K562 (cell line): ENCODE measurements around the gene GPR153. TPM values are rescaled to one million over a fixed set of nuclear protein-coding genes. Genes with fewer than 3 reads are reported as not detected.

Source experiments
- ATF7 ChIP-seq: fragments of 450-650 bp; IDR thresholded peaks from 2 replicates; pipeline ENCODE4 v1.7.1; 2014; ENCODE audit warnings: mild to moderate bottlenecking, moderate library complexity
- BACH1 ChIP-seq: fragments of 200-800 bp; sonication (Bioruptor generic); IDR thresholded peaks from 2 replicates; pipeline ENCODE4 v1.6.1; 2016; ENCODE audit warnings: missing genetic modification characterization, missing compliant biosample characterization
- BMI1 ChIP-seq: fragments of 150-350 bp; IDR thresholded peaks from 2 replicates; pipeline ENCODE4 v1.6.1; 2014; ENCODE audit warnings: low read length
- CBFA2T3 ChIP-seq: fragments of 450-650 bp; IDR thresholded peaks from 2 replicates; pipeline ENCODE4 v1.6.1; 2017
- HOXB6 ChIP-seq: fragments of 250-450 bp; sonication (Bioruptor Pico); IDR thresholded peaks from 2 replicates; pipeline ENCODE4 v1.5.1; 2022; ENCODE audit warnings: mild to moderate bottlenecking, borderline replicate concordance
- MIER1 ChIP-seq: fragments of 450-650 bp; IDR thresholded peaks from 2 replicates; pipeline ENCODE4 v1.6.1; 2016; ENCODE audit warnings: antibody characterized with exemption, mild to moderate bottlenecking, low read depth
- MXI1 ChIP-seq: IDR thresholded peaks from 2 replicates; pipeline ENCODE4 v1.6.1; 2011; ENCODE audit warnings: low read depth, mild to moderate bottlenecking, improper control_type of control experiment, low read length
- NBN ChIP-seq: fragments of 450-650 bp; IDR thresholded peaks from 2 replicates; pipeline ENCODE4 v1.6.1; 2016; ENCODE audit warnings: low read depth, mild to moderate bottlenecking
- PRPF4 ChIP-seq: fragments of 200-400 bp; formaldehyde crosslinking; IDR thresholded peaks from one replicate; pipeline ENCODE4 v1.6.1; 2017; ENCODE audit warnings: low read length, low read depth, mild to moderate bottlenecking; ENCODE audit not compliant: insufficient read depth, poor library complexity, severe bottlenecking
- RB1 ChIP-seq: fragments of 450-650 bp; IDR thresholded peaks from 2 replicates; pipeline ENCODE4 v1.6.1; 2017; ENCODE audit warnings: low read depth, mild to moderate bottlenecking
- SMAD3 ChIP-seq: fragments of 450-650 bp; formaldehyde crosslinking; conservative IDR thresholded peaks from 2 replicates; pipeline ENCODE4 v1.4.0; 2020; ENCODE audit warnings: mild to moderate bottlenecking
- SRF ChIP-seq, 2 experiments: fragments of 250-450, 450-650 bp in 1 of 2; sonication (Bioruptor Pico) in 1 of 2; sonication (generic) in 1 of 2; formaldehyde crosslinking; IDR thresholded peaks; 2 replicates each; pipeline versions ENCODE4 v1.5.0 to v1.5.1; 2020 to 2022; ENCODE audit warnings: mild to moderate bottlenecking in 1 of 2, missing genetic modification reagents in 1 of 2
- TBL1XR1 ChIP-seq, 2 experiments: IDR thresholded peaks; 2 replicates each; pipeline ENCODE4 v1.6.1; 2012; ENCODE audit warnings: improper control_type of control experiment in 2 of 2, low read length in 2 of 2, mild to moderate bottlenecking in 1 of 2
- TBP ChIP-seq: optimal IDR thresholded peaks from 2 replicates; pipeline ENCODE3; 2011; ENCODE audit warnings: low read depth, low read length, improper control_type of control experiment
- TEAD4 ChIP-seq, 2 experiments: sonication (generic) in 1 of 2; formaldehyde crosslinking in 1 of 2; IDR thresholded peaks; 2 replicates each; pipeline versions ENCODE4 v1.6.1 to v1.8.0; 2012 to 2022; ENCODE audit warnings: borderline replicate concordance in 1 of 2, inconsistent platforms in 1 of 2, low read length in 1 of 2, mild to moderate bottlenecking in 1 of 2, missing genetic modification reagents in 1 of 2
- polyA plus RNA-seq, 8 experiments: library from polyadenylated mRNA; depleted of rRNA in 4 of 8; stranded (reverse) in 5 of 8; unstranded in 3 of 8; fragments of >200 nt; fragmentation: Nextera tagmentation in 2 of 8; fragmentation: Illumina TruSeq in 1 of 8; extraction: Ambion mirVana in 2 of 8; extraction: Trizol in 1 of 8; gene quantifications; 2 replicates each; pipeline versions ENCODE4 v1.2.1 to v1.2.3, GENCODE V29; 2011 to 2014; ENCODE audit warnings: inconsistent platforms in 1 of 8, missing spikeins in 1 of 8
- total RNA-seq, 7 experiments: library from RNA; depleted of rRNA in 6 of 7; stranded (reverse); fragments of >200 nt in 6 of 7; fragmentation: Illumina TruSeq in 2 of 7; extraction: Trizol in 2 of 7; gene quantifications; 2 replicates each; pipeline versions ENCODE4 v1.2.1 to v1.2.3, GENCODE V29; 2011 to 2021; ENCODE audit warnings: low replicate concordance in 1 of 7
- TF ChIP-seq, protein P1 (sequence below): fragments of 450-650 bp; IDR thresholded peaks from one replicate; pipeline ENCODE4 v1.6.1; 2018; ENCODE audit warnings: mild to moderate bottlenecking, moderate library complexity; ENCODE audit not compliant: partially characterized antibody
- TF ChIP-seq, protein P2 (sequence below): fragments of 250-450 bp; sonication (Bioruptor Pico); IDR thresholded peaks from 2 replicates; pipeline ENCODE4 v1.6.1; 2021; ENCODE audit warnings: mild to moderate bottlenecking
- TF ChIP-seq, protein P3 (sequence below), 2 experiments: fragments of 450-650 bp in 1 of 2; IDR thresholded peaks; 2 replicates each; pipeline ENCODE4 v1.6.1; 2011 to 2017; ENCODE audit warnings: low read depth in 2 of 2, antibody characterized with exemption in 1 of 2, borderline replicate concordance in 1 of 2, low read length in 1 of 2, mild to moderate bottlenecking in 1 of 2, mixed read lengths in 1 of 2; ENCODE audit not compliant: control insufficient read depth in 1 of 2
- TF ChIP-seq, protein P4 (sequence below): fragments of 250-450 bp; sonication (Bioruptor Pico); IDR thresholded peaks from 2 replicates; pipeline ENCODE4 v1.5.1; 2021; ENCODE audit warnings: mild to moderate bottlenecking
- TF ChIP-seq, protein P5 (sequence below): fragments of 450-650 bp; formaldehyde crosslinking; IDR thresholded peaks from 2 replicates; pipeline ENCODE4 v1.4.0; 2020; ENCODE audit warnings: mild to moderate bottlenecking, moderate library complexity

GPR153 gene
- total and polyA plus RNA-seq, 9 of the 15 experiments (the other 6 are each of a cell fraction or from before 2014, with no cell fraction given): 0.01 to 1.5 (median 0.51) TPM

DNA sequence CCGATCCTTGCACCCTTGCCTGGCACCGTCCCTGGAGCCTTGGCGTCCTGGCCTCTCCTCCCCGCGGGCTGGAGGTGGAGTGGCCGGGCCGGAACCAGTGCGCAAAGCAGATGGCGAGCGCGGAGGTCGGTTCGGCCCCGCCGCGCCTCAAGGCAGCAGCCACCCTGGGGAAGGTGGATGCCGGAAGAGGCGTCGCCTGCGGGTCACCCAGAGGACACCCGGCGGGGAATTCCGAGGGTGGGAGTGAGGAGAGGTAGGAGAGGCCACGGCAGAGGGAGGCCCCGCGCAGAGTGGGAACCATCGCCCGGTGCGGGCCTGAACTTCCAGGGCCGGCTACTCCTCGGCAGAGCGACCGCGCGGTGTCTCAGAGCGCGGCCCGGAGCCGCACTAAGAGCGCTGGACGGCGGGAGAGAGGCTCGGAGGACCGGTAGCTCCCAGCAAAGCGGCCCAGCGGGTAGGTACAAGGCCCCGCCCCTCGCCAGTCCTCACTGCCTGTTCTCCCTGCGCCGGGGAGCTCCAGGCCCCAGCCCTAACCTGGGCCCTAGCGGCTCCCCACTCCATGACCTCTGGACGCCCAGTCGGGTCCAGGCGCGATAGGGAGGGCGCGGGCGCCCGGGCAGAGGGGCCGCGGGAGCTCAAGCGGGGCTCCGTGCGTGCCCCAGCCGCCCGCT, 54.9 kb downstream of the GPR153 start, which contains the start of gene RNF207 (continued):
- TF ChIP-seq, protein P1, sequence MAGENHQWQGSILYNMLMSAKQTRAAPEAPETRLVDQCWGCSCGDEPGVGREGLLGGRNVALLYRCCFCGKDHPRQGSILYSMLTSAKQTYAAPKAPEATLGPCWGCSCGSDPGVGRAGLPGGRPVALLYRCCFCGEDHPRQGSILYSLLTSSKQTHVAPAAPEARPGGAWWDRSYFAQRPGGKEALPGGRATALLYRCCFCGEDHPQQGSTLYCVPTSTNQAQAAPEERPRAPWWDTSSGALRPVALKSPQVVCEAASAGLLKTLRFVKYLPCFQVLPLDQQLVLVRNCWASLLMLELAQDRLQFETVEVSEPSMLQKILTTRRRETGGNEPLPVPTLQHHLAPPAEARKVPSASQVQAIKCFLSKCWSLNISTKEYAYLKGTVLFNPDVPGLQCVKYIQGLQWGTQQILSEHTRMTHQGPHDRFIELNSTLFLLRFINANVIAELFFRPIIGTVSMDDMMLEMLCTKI: no peak
- TF ChIP-seq CBFA2T3 (no peak), SRF (CRISPR knock-in tag; IDR thresholded peaks at IDR 0.05) (peak in 1 of 2 experiments; percentile 86; a peak in 1 of 4 replicates), NBN (no peak), ATF7 (0 out of 2 replicates have a peak, but pooled peaks have one; percentile 24), TBP (no peak), MXI1 (no peak), SMAD3 (CRISPR knock-in tag) (no peak), TEAD4 (IDR thresholded peaks at IDR 0.05; ENCODE audit: low read length) (peak; percentile 73), TEAD4 (CRISPR knock-in tag; IDR thresholded peaks at IDR 0.05; ENCODE audit: borderline replicate concordance) (peak; percentile 62; the same call in 1 of the 2 replicates), HOXB6 (CRISPR knock-in tag) (no peak), BMI1 (no peak), BACH1 (tag) (no peak), RB1 (no peak), MIER1 (no peak), PRPF4 (no peak), TBL1XR1 (IDR thresholded peaks at IDR 0.05; ENCODE audit: low read length in 2 of 2) (no peak)
- TF ChIP-seq, protein P2, sequence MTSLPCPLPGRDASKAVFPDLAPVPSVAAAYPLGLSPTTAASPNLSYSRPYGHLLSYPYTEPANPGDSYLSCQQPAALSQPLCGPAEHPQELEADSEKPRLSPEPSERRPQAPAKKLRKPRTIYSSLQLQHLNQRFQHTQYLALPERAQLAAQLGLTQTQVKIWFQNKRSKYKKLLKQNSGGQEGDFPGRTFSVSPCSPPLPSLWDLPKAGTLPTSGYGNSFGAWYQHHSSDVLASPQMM (CRISPR knock-in tag): no peak
- TF ChIP-seq, protein P3, sequence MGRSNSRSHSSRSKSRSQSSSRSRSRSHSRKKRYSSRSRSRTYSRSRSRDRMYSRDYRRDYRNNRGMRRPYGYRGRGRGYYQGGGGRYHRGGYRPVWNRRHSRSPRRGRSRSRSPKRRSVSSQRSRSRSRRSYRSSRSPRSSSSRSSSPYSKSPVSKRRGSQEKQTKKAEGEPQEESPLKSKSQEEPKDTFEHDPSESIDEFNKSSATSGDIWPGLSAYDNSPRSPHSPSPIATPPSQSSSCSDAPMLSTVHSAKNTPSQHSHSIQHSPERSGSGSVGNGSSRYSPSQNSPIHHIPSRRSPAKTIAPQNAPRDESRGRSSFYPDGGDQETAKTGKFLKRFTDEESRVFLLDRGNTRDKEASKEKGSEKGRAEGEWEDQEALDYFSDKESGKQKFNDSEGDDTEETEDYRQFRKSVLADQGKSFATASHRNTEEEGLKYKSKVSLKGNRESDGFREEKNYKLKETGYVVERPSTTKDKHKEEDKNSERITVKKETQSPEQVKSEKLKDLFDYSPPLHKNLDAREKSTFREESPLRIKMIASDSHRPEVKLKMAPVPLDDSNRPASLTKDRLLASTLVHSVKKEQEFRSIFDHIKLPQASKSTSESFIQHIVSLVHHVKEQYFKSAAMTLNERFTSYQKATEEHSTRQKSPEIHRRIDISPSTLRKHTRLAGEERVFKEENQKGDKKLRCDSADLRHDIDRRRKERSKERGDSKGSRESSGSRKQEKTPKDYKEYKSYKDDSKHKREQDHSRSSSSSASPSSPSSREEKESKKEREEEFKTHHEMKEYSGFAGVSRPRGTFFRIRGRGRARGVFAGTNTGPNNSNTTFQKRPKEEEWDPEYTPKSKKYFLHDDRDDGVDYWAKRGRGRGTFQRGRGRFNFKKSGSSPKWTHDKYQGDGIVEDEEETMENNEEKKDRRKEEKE (IDR thresholded peaks at IDR 0.05; ENCODE audit: borderline replicate concordance in 1 of 2, control insufficient read depth in 1 of 2, low read depth in 2 of 2, low read length in 1 of 2): no peak
- TF ChIP-seq, protein P4, sequence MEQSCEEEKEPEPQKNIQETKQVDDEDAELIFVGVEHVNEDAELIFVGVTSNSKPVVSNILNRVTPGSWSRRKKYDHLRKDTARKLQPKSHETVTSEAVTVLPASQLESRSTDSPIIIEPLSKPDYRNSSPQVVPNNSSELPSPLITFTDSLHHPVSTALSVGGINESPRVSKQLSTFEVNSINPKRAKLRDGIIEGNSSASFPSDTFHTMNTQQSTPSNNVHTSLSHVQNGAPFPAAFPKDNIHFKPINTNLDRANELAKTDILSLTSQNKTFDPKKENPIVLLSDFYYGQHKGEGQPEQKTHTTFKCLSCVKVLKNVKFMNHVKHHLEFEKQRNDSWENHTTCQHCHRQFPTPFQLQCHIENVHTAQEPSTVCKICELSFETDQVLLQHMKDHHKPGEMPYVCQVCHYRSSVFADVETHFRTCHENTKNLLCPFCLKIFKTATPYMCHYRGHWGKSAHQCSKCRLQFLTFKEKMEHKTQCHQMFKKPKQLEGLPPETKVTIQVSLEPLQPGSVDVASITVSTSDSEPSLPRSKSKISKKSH (CRISPR knock-in tag): no peak
- TF ChIP-seq, protein P5, sequence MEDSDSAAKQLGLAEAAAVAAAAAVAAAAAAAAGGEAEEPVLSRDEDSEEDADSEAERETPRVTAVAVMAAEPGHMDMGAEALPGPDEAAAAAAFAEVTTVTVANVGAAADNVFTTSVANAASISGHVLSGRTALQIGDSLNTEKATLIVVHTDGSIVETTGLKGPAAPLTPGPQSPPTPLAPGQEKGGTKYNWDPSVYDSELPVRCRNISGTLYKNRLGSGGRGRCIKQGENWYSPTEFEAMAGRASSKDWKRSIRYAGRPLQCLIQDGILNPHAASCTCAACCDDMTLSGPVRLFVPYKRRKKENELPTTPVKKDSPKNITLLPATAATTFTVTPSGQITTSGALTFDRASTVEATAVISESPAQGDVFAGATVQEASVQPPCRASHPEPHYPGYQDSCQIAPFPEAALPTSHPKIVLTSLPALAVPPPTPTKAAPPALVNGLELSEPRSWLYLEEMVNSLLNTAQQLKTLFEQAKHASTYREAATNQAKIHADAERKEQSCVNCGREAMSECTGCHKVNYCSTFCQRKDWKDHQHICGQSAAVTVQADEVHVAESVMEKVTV (CRISPR knock-in tag): no peak
